Pancreas (tissue), 10 donors: ENCODE data around the gene C1GALT1C1. TPM values are rescaled to one million over a fixed set of nuclear protein-coding genes. Genes with fewer than 3 reads are reported as not detected.
"Not testable (repeated sequence)": the region's sequence is repeated elsewhere in the genome, so short reads cannot be mapped to it uniquely, and the experiment has no call there.

ENCODE experiments used
- ATAC-seq, 4 donors: fragments of 200-7000 bp; cut with Tn5 transposase; one replicate each; pipeline versions ENCODE4 v1.8.0 to v1.9.1; 2020; ENCODE audit warnings: mild to moderate bottlenecking in 4 of 4, moderate library complexity in 4 of 4
- DNase-seq, 6 donors: peaks; one replicate each; pipeline ENCODE4 v3.0.0-alpha.2; 2020
- FAIRE-seq: peaks from 2 replicates; lab custom pipeline; 2012; peaks lifted over from hg19 to GRCh38; lab: Jason Lieb, UNC
- H3K27ac ChIP-seq, 4 donors: fragments of 200-600 bp; sonication (generic); 1 replicate in 3 of 4; 2 replicates in 1 of 4; pipeline versions ENCODE4 v1.5.0 to v1.8.0; 2020
- H3K27me3 ChIP-seq, 4 donors: fragments of 200-600 bp; one replicate each; pipeline ENCODE4 v1.8.0; 2021
- H3K36me3 ChIP-seq, 3 donors: fragments of 200-600 bp; sonication (generic) in 1 of 3; one replicate each; pipeline versions ENCODE4 v1.5.0 to v1.8.0; 2020 to 2021
- H3K4me1 ChIP-seq, 3 donors: fragments of 200-600 bp; one replicate each; pipeline ENCODE4 v1.8.0; 2021
- H3K4me3 ChIP-seq, 4 donors: fragments of 200-600 bp; sonication (generic) in 2 of 4; one replicate each; pipeline versions ENCODE4 v1.5.0 to v1.8.0; 2020 to 2021
- H3K9me3 ChIP-seq, 4 donors: fragments of 200-600 bp; one replicate each; pipeline ENCODE4 v1.8.0; 2021
- CTCF ChIP-seq, 4 donors: fragments of 200-600 bp; sonication (generic) in 3 of 4; IDR thresholded peaks; one replicate each; pipeline versions ENCODE4 v1.5.0 to v1.8.0; 2021; ENCODE audit warnings: antibody characterized with exemption in 4 of 4
- WGBS, 2 donors: extraction: QIAGEN DNeasy Blood & Tissue Kit; methylation state at CpG; one replicate each; pipeline ENCODE4 v1.1.7; 2013; 5-methylcytosine and 5-hydroxymethylcytosine counted together
- intact Hi-C, 3 donors: fragments of 100-400 bp; cut with DNase I; formaldehyde crosslinking; loops; one replicate each; pipeline versions ENCODE4 v1.11.1 to v1.14.2; 2022
- polyA plus RNA-seq, 2 donors: library from polyadenylated mRNA; stranded (reverse); fragments of 200-250 nt; gene quantifications; one replicate each; pipeline ENCODE4 v1.2.3, GENCODE V29; 2013
- total RNA-seq, 6 donors: library from RNA; stranded (reverse); fragmentation: NEBNext Ultra II Directional in 4 of 6; extraction: Animal tissue kit (Norgen Biotek cat#: 25700) in 4 of 6; gene quantifications; one replicate each; pipeline versions ENCODE4 v1.2.1 to v1.2.4, GENCODE V29; 2021 to 2023
- donor health status: healthy with polysubstance abuse.
- donor health status: DM: no; HTN: no; CAD: no; lungs with moderate emphysema.
- donor health status: DM: no; HTN: no; CAD: no.
- donor health status: control.
- donor health status: control.
- donor health status: Bipolar disorder and iron deficiency.
- donor health status: DM: yes; HTN: yes; CAD: no.
- donor health status: DM: no; HTN: no; CAD: no.
- donor health status: DM: no; HTN: no; CAD: no.
- donor health status: DM: yes; HTN: yes; CAD: no.

The C1GALT1C1 gene
- total and polyA plus RNA-seq, 8 donors, result 5.9 to 19.1 (median 9.8) TPM

GRCh38 chrX:120671963-120672362 lies 42.1 kb upstream of the C1GALT1C1 start:
- no peak for ATAC-seq
- Histone ChIP-seq H3K36me3 (no peaks in the 10 kb centered on the region), H3K9me3 (no peaks in the 10 kb centered on the region), H3K4me1 (no peaks in the 10 kb centered on the region), H3K27ac (no peak overlapping the region), H3K4me3 (no peak overlapping the region), H3K27me3 (no peaks in the 10 kb centered on the region)
- intact Hi-C loops, result no loop called here
- no peak for TF ChIP-seq CTCF (IDR thresholded peaks at IDR 0.05)
- DNase-seq, result no peak
- no peak for FAIRE-seq

- Histone ChIP-seq H3K9me3 (no peaks in the 10 kb centered on the region), H3K4me3 (no peak overlapping the region), H3K27ac (no peak overlapping the region), H3K36me3 (no peaks in the 10 kb centered on the region), H3K27me3 (no peaks in the 10 kb centered on the region), H3K4me1 (no peaks in the 10 kb centered on the region)
- FAIRE-seq (no peak), DNase-seq (no peak), ATAC-seq (no peak)
- intact Hi-C loops, result loop anchor here in 2 of 3 donors (5.0 to 10.0 kb wide), 2 partner anchors 171 to 174 kb away; no protein-coding TSS in a partner anchor
- TF ChIP-seq CTCF (IDR thresholded peaks at IDR 0.05), result no peak
These were observed 38.5 kb upstream of the C1GALT1C1 start for GRCh38 chrX:120668357-120668756.

- H3K9me3 ChIP-seq, H3K27ac ChIP-seq, ATAC-seq, H3K36me3 ChIP-seq, DNase-seq, FAIRE-seq, H3K4me3 ChIP-seq, H3K27me3 ChIP-seq, H3K4me1 ChIP-seq: not testable (repeated sequence)
- WGBS, 2 donors, result 74 to 77% methylated on average over 4 of the region's 4 CpGs
- intact Hi-C loops, result loop anchor here in 1 of 3 donors (10.0 kb wide), 1 partner anchor 170 kb away; no protein-coding TSS in a partner anchor
These were observed 34.7 kb upstream of the C1GALT1C1 start for GRCh38 chrX:120664535-120664934.

GRCh38 chrX:120664081-120664480 lies 34.2 kb upstream of the C1GALT1C1 start:
- 30 to 44% methylated on average over 1 of the region's 1 CpG for WGBS, 2 donors
- no peaks in the 10 kb centered on the region for H3K36me3 ChIP-seq
- DNase-seq (no peak), ATAC-seq (no peak), FAIRE-seq (peak; percentile 73)
- TF ChIP-seq CTCF (IDR thresholded peaks at IDR 0.05), result no peak
- no peaks in the 10 kb centered on the region for H3K9me3 ChIP-seq
- H3K27me3 ChIP-seq, result no peaks in the 10 kb centered on the region
- no peaks in the 10 kb centered on the region for H3K4me1 ChIP-seq
- no peak overlapping the region for H3K4me3 ChIP-seq
- H3K27ac ChIP-seq, result no peak overlapping the region
- intact Hi-C loops, result loop anchor here in 1 of 3 donors (10.0 kb wide), 1 partner anchor 169 kb away; no protein-coding TSS in a partner anchor

- intact Hi-C loops, result loop anchor here in 1 of 3 donors (10.0 kb wide), 1 partner anchor 168 kb away; no protein-coding TSS in a partner anchor
- WGBS, 2 donors, result 73 to 74% methylated on average over 5 of the region's 5 CpGs
- ATAC-seq (no peak), FAIRE-seq (no peak), DNase-seq (no peak)
- H3K4me3 ChIP-seq, result no peak overlapping the region
- H3K4me1 ChIP-seq, result no peaks in the 10 kb centered on the region
- no peaks in the 10 kb centered on the region for H3K27me3 ChIP-seq
- H3K9me3 ChIP-seq, result no peaks in the 10 kb centered on the region
- TF ChIP-seq CTCF (IDR thresholded peaks at IDR 0.05), result no peak
- H3K27ac ChIP-seq, result no peak overlapping the region
- no peaks in the 10 kb centered on the region for H3K36me3 ChIP-seq
These were observed 32.8 kb upstream of the C1GALT1C1 start for GRCh38 chrX:120662662-120663061.
